OCI-LY1 (cell line): ENCODE measurements around the gene GDF9.

Source experiments
- H2AFZ ChIP-seq: fragments of 200-600 bp; sonication (generic), shearing (Covaris generic); 2 replicates; pipeline ENCODE4 v1.6.0; 2014; ENCODE audit warnings: antibody characterized with exemption, mild to moderate bottlenecking, low read length
- H3F3A ChIP-seq: fragments of 200-600 bp; sonication (generic), shearing (Covaris generic); 2 replicates; pipeline ENCODE4 v1.6.0; 2014; ENCODE audit warnings: mild to moderate bottlenecking, antibody characterized with exemption, low read length, moderate library complexity; ENCODE audit not compliant: insufficient read depth
- H3K27ac ChIP-seq: fragments of 200-600 bp; sonication (generic); 2 replicates; pipeline ENCODE4 v1.5.1; 2014; ENCODE audit warnings: low read length, mixed run types, mild to moderate bottlenecking, low read depth; ENCODE audit not compliant: poor library complexity, severe bottlenecking
- H3K27me3 ChIP-seq: fragments of 200-600 bp; sonication (generic); 2 replicates; pipeline ENCODE4 v1.6.0; 2014; ENCODE audit warnings: antibody characterized with exemption, mild to moderate bottlenecking, low read length, moderate library complexity; ENCODE audit not compliant: insufficient read depth
- H3K36me3 ChIP-seq: fragments of 200-600 bp; sonication (generic); 2 replicates; pipeline ENCODE4 v1.6.1; 2014; ENCODE audit warnings: mild to moderate bottlenecking, antibody characterized with exemption, low read length, moderate library complexity, mixed read lengths; ENCODE audit not compliant: insufficient read depth
- H3K4me1 ChIP-seq: fragments of 200-600 bp; sonication (generic); 2 replicates; pipeline ENCODE4 v1.5.1; 2014; ENCODE audit warnings: mild to moderate bottlenecking, low read length, moderate library complexity; ENCODE audit not compliant: insufficient read depth, severe bottlenecking
- H3K4me2 ChIP-seq: fragments of 200-600 bp; sonication (generic), shearing (Covaris generic); 2 replicates; pipeline ENCODE4 v1.6.1; 2014; ENCODE audit warnings: low read length
- H3K4me3 ChIP-seq: fragments of 200-600 bp; sonication (generic); 2 replicates; pipeline ENCODE4 v1.5.1; 2014; ENCODE audit warnings: low read length, low read depth, mild to moderate bottlenecking, mixed read lengths; ENCODE audit not compliant: poor library complexity, severe bottlenecking
- H3K79me2 ChIP-seq: fragments of 200-600 bp; shearing (Covaris generic); 2 replicates; pipeline ENCODE4 v1.6.1; 2016; ENCODE audit warnings: mixed run types, low read length, mixed read lengths; ENCODE audit not compliant: insufficient read depth
- H3K9ac ChIP-seq: fragments of 200-600 bp; sonication (generic), shearing (Covaris generic); 2 replicates; pipeline ENCODE4 v1.6.1; 2014; ENCODE audit warnings: mild to moderate bottlenecking, low read length, mixed read lengths
- H3K9me2 ChIP-seq: fragments of 200-600 bp; sonication (generic), shearing (Covaris generic); 2 replicates; pipeline ENCODE4 v1.6.1; 2014; ENCODE audit warnings: low read depth, mild to moderate bottlenecking, low read length, mixed read lengths
- H3K9me3 ChIP-seq: fragments of 200-600 bp; shearing (Covaris generic); 2 replicates; pipeline ENCODE4 v1.6.1; 2014; ENCODE audit warnings: low read length, mixed read lengths
- H4K20me1 ChIP-seq: fragments of 200-600 bp; sonication (generic), shearing (Covaris generic); 2 replicates; pipeline ENCODE4 v1.6.0; 2016; ENCODE audit warnings: mild to moderate bottlenecking, low read length; ENCODE audit not compliant: insufficient read depth
- EZH2 ChIP-seq: fragments of 200-600 bp; sonication (generic), shearing (Covaris generic); IDR thresholded peaks from 2 replicates; pipeline ENCODE4 v1.8.0; 2017; ENCODE audit warnings: borderline replicate concordance, mixed run types, mild to moderate bottlenecking, antibody characterized with exemption, low read length, moderate library complexity, mixed read lengths
- TF ChIP-seq, protein P1 (sequence below): fragments of 200-600 bp; sonication (generic), shearing (Covaris generic); IDR thresholded peaks from 2 replicates; pipeline ENCODE4 v1.5.1; 2017; ENCODE audit warnings: mild to moderate bottlenecking, antibody characterized with exemption, low read length, moderate library complexity, mixed read lengths

GDF9 gene

DNA sequence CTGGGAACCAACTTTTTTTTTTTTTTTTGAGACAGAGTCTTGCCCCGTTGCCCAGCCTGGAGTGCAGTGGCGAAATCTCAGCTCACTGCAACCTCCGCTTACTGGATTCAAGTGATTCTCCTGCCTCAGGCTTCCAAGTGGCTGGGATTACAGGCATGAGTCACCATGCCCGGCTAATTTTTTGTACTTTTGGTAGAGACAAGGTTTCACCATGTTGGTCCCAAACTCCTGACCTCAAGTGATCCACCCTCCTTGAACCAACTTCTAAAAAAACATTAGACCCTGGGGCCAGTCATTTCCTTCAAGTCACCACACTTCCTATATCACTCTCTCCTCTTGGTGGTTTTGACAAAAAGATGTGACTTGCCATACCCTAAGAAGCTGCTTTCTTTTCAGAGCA is 25.0 kb downstream of the GDF9 start:
- Histone ChIP-seq H3K9me2 (no peaks in the 10 kb centered on the region), H3K79me2 (no peaks in the 10 kb centered on the region), H3K4me1 (no peaks in the 10 kb centered on the region), H3F3A (no peaks in the 10 kb centered on the region), H2AFZ (no peak overlapping the region), H3K27ac (no peak overlapping the region), H4K20me1 (no peaks in the 10 kb centered on the region), H3K4me2 (no peak overlapping the region), H3K27me3 (no peaks in the 10 kb centered on the region), H3K4me3 (no peak overlapping the region), H3K9ac (no peak overlapping the region), H3K36me3 (no peaks in the 10 kb centered on the region), H3K9me3 (0 out of 2 replicates have a peak, but pooled peaks cover 2% of the 10 kb centered on the region)
- TF ChIP-seq, protein P1, sequence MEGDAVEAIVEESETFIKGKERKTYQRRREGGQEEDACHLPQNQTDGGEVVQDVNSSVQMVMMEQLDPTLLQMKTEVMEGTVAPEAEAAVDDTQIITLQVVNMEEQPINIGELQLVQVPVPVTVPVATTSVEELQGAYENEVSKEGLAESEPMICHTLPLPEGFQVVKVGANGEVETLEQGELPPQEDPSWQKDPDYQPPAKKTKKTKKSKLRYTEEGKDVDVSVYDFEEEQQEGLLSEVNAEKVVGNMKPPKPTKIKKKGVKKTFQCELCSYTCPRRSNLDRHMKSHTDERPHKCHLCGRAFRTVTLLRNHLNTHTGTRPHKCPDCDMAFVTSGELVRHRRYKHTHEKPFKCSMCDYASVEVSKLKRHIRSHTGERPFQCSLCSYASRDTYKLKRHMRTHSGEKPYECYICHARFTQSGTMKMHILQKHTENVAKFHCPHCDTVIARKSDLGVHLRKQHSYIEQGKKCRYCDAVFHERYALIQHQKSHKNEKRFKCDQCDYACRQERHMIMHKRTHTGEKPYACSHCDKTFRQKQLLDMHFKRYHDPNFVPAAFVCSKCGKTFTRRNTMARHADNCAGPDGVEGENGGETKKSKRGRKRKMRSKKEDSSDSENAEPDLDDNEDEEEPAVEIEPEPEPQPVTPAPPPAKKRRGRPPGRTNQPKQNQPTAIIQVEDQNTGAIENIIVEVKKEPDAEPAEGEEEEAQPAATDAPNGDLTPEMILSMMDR = no peak
- TF ChIP-seq EZH2 = no peak

DNA sequence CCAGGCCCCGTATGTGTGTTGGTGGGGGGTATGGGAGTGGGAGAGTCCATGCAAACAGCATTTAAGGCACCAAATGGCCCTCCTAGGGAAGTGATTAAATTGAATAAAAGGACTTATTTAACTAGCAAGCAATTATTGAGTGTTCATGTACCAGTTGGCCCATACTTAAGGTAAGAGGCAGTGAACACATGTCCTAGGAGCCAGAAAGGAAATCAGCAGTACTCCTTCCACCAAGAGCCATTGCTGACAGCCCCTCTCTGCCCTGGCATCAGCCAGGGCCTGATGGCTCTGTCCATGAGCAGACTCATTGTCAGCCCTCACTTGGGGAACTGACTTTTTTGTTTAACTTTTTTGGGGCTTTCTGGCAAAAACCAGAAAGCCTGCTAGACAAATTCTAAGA is 25.4 kb downstream of the GDF9 start:
- no peaks in the 10 kb centered on the region for H3K27me3 ChIP-seq
- no peaks in the 10 kb centered on the region for H3F3A ChIP-seq
- no peak overlapping the region for H3K4me3 ChIP-seq
- no peak overlapping the region for H2AFZ ChIP-seq
- no peak overlapping the region for H3K9ac ChIP-seq
- H4K20me1 ChIP-seq = no peaks in the 10 kb centered on the region
- H3K27ac ChIP-seq = no peak overlapping the region
- H3K79me2 ChIP-seq = no peaks in the 10 kb centered on the region
- TF ChIP-seq EZH2 = no peak
- TF ChIP-seq, protein P1 = no peak
- 0 out of 2 replicates have a peak, but pooled peaks cover 2% of the 10 kb centered on the region for H3K9me3 ChIP-seq
- H3K4me1 ChIP-seq = no peaks in the 10 kb centered on the region
- no peak overlapping the region for H3K4me2 ChIP-seq
- no peaks in the 10 kb centered on the region for H3K36me3 ChIP-seq
- H3K9me2 ChIP-seq = no peaks in the 10 kb centered on the region

DNA sequence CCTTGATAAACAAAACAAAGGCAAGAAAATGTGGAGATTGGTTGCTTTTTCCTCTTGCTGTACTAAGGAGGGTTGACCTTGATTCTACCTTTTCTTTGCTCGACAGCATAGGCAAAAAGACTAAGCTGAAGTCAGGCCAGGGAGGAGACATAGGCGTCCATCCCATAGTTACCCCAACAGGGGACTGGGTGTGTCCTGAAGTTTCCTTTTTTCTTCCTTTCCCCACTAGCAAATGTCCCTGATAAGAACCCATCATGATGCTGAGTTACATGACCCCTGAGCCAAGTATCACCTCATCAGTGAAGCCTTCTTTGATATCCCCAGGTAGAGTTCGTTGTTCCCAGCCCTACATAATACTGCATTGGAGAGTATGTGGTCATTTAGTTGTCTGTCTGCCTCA is 26.0 kb downstream of the GDF9 start:
- Histone ChIP-seq H4K20me1 (no peaks in the 10 kb centered on the region), H3K4me2 (no peak overlapping the region), H3K36me3 (no peaks in the 10 kb centered on the region), H3K9me2 (no peaks in the 10 kb centered on the region), H3K4me3 (no peak overlapping the region), H3K27me3 (no peaks in the 10 kb centered on the region), H2AFZ (no peak overlapping the region), H3K27ac (no peak overlapping the region), H3K79me2 (no peaks in the 10 kb centered on the region), H3K4me1 (no peaks in the 10 kb centered on the region), H3F3A (no peaks in the 10 kb centered on the region), H3K9me3 (0 out of 2 replicates have a peak, but pooled peaks cover 2% of the 10 kb centered on the region), H3K9ac (no peak overlapping the region)
- TF ChIP-seq, protein P1 = no peak
- TF ChIP-seq EZH2 = no peak
